Inflammatory macrophage treated with lipopolysaccharide for 1 hour (primary cell): ENCODE data around the gene ERLIN1.

Experiments used
- DNase-seq, 2 donors: peaks; one replicate each; pipeline ENCODE4 v3.0.0-alpha.2; 2020 to 2022

ERLIN1 gene

DNA sequence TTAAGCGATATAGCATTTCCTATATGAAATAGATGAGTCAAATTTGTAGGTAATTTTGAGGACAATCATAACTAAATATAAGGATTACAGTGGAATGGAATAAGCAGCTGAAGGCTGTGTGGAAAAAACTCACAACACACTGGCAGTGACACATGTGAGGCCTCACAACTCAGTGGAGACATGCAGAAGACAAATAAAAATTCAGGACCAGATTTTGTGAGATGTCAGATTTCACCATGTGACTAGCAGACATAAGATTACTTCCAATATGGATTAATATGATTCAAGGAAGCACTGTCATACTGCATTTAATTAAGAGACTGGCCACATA lies 17.6 kb downstream of the ERLIN1 start:
- no peak for DNase-seq

DNA sequence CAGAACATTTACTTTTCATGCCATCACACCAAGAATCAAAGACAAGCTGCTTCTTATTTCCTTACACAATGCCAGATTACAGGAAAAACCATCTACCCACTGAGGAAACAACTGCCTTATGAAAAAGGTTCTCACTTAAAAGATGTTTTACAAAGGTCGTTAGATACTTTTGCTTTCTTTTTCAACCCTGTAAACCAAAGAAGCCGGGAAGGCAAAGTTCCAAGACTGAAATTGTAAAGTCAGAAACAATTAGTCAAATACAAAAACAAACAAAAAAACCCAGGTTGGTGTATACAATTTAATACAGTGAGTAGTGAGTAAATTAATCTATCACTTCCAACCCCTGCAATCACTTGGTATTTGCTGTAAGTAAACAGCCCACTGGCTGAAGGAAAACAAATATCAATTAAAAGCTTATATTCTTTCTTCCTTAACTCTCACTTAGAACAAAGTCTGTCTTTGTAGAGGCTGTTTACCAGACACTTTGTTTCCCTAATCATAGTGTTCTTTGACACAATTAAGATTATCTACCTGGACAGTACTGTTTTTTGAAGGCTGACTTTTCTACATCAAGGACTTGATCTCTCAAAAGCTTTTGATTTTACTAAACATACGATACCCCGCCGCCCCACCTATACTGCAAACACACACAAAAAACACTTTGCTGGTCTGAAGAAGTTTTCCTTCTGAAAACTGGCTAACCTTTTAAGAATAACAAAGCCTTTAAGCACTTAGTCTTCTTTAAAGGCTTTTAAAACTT lies 18.1 kb downstream of the ERLIN1 start:
- DNase-seq, result no peak

DNA sequence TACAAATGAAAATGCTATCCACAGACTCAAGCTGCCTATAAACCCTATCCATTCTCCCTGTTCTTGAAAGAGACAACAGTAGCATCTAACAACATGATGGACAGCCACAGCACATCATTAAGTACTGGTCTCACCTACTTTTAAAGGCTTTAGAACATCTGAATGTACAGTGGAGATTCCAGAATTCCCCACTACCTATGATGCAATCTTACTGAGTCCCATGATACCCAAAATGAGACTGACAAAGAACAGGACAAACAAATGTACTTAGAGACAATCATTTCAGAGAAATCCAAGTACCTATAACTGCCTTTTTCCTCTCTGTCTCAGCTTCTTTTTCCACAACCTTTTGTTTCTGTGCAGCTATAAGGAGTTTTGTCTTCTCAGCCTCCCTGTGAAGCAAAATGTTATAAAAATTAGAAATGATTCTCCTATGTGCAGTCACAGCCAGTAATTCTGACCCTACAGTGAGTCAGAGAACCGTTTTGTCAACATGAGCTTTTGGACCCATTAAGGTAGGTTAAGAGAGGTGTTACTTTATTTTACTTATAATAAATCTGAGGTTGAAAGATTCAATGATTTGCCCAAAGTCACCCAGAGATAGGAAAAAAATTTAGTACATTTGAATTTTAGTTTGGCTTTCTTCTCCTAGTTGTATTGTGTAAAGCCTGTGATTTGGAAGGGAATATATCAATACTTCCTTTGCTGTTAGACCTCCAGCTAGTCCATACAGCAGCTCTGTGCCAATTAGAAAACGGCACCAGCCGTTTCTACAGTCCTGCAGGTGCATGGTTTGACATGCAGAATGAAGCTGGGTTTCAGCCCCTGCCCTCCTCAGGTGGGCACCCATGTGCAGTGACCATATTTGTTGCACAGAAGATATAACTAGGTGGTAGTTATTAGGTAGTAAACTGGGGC lies 21.9 kb downstream of the ERLIN1 start:
- peak in 1 of 2 donors; percentile 9 for DNase-seq

DNA sequence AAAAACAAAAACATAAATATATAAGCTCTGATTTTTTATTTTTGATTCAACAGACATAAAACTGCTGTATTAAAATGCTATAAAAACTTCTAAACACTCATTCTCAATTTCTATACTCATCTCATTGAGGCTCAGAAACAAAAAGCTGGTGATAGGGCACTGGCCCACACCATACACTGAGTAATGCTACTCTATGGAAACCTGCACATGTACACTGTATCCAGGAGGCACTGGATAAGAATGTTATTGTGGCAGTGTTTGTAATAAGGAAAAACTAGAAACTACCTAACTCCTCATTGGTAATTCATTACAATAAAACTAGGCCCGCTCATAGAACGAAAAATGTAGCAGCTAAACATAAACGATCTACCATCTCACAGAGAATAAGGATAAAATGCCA lies 23.1 kb downstream of the ERLIN1 start:
- DNase-seq, result no peak

DNA sequence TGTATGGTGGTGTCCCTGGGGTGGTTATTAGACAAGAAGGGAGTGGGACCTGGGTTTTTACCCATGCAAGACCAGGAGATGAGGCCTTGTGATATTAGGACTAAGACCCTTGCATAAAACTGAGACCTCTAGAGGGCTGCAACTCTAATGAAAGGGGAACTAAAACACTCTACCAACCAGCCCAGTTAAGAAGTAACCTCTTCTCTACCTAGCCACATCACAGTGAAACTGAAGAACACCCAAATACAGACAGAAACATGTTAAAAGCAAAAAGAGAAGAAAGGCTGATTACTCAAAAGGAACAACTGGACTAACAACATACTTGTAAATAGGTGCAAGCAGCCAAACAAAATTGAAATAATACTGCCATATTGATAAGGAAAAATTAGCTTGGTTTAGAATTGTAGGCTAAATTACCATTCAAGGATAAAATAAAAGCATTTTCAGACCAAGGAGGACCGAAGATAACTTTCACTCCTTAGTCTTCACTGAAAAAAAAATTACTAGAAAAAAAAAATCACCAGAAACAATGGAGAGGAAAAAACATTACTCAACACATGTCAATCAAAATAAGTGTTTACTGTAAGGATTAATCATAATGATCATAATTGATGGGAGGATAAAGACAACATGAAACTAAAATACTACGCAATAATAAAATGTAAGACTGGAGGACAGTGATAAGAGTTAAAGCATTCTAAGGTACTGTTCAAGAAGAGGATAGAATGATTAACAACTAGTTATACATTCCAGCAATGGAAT lies 27.6 kb downstream of the ERLIN1 start:
- no peak for DNase-seq

DNA sequence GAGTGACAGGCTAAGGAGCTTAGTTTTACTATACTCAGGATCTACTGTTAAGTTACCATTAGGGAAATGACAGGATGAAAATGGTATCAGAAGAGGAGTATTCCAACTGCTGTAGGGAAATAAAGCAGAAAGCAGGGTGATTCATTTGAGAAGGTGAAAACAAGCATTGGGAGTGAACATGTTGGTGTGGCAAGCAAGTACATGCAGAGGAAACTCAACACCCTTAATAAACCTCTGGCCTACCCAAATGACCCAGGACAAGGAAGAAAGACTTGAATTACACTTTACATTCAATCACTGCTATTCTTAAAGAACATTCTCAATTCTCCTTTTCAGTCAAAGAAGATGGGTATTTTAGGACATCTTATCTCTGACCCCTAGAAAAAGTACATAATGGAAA lies 28.7 kb downstream of the ERLIN1 start:
- DNase-seq, result no peak

DNA sequence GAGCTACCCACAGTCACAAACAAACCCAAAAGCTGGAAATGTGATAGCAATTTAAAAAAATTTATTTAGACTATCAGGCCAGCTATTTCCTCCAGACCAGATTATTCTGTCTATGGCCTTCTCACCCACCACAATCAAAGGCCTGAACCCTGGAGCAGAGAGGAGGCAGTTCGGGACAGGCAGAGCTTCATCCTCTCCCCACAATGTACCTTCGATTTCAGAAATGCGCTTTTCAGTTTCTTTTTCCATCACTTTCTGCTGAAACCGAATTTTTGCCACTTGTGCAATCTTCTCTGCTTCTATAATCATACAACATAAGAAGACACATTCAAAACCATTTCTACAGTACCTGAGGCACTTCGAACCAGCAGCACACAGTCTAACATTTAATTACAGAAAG lies 29.9 kb downstream of the ERLIN1 start:
- no peak for DNase-seq

DNA sequence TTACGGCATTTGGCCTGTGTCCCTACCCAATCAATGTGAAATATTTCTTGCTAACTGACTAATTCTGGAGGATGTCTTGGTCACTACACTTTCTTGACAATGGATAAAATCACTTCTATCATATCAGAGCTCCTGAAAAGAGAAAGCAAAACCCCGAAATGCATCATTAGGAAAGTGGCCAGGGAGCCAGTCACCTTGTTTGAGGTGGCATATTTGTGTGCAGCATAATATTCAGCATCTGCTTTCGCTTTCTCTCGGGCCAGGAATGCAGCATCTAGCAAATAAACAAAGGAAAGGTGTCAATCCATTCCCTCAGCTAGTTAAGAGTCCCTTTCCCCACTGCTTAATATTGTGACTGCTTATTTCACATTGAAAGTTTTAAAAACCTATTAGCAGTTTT lies 31.2 kb downstream of the ERLIN1 start:
- DNase-seq, result no peak

DNA sequence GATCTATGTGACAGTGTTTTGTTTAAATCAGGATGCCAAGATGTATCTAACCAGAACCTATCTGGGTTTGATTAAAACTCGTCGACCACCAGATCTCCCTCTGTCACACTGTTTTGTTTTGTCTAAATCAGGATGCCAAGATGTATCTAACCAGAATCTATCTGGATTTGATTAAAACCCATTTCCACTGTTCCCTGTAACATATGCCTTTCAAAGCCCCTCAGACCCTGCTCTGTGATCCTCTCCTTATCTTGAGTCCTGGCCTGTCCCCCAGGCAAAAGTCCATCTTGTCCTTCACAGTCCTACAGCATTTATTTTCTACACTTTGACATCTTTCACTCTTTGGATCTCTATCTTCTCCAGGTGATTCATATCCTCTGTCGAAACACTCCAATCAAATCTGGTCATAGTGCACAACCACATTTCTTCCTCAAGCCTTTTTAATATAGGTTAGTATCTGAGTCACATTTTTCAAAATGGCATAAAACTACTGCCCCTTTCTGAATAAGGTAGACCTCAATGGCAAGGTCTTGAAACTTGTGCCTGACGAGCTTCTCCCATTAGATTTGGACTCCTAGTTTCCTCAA lies 32.5 kb downstream of the ERLIN1 start:
- no peak for DNase-seq

DNA sequence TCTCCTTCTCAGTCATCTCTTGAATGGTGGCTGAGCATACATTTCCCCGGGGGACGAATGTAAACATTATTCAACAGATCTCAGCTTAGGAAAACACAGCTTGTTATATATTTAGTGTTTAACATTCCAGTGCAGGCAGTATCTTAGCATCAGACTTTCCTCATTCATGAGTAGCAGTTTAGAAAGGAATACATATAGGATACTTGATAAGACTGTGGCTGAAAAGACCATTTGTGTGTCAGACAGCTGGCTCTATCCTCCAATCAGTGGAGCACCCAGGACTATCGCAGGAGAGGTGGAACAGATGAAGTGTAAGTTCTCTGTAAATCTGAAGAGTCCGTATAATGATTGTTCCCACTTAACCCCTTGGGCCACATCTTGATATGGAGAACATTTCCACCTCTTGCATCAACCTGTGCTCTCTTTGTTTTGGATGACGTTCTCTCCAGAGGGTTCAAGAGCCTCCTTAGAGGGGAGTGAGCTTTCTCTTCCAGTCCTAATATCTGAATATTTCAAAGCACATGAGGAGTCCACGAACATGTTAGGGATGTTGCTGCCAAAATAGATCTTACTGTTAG lies 34.0 kb downstream of the ERLIN1 start:
- DNase-seq, result no peak

DNA sequence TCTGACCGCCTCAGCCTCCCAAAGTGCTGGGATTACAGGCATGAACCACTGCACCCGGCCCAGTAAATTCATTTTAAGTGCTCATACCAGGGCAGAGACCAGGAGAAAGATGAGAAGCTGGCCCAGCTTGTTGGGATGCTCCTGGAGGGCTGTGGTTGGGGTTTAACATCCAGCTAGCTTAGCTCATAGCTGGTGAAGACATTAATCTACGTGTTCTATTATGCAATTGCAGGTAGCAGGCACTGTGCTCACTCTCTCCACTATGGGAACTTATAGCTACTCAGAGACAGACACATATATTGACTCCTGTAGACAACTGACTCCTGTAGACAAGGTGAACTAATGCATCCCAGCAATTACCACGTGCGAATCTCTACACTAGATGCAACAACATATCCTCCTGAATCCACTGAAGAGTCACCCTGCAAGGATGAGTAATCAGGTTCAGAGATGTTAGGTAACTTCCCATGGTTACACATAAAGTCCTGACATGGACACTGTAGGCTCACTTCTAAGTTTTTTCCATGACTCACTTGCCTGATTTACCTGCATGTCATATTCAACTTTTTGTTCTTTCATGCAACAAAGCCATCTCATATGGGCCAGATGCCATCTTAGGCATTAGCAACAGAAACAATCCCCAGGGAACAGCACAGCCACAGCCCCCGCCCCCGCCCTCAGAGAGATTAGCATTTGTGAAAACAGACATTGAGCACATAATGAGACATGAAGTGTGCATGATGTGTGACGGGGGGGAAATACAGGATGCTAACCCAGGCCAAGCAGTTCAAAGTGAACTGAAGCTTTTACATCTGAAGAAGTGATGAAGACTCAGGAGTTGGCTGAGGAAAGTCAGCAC lies 37.2 kb downstream of the ERLIN1 start:
- peak in 1 of 2 donors; percentile 37 for DNase-seq

DNA sequence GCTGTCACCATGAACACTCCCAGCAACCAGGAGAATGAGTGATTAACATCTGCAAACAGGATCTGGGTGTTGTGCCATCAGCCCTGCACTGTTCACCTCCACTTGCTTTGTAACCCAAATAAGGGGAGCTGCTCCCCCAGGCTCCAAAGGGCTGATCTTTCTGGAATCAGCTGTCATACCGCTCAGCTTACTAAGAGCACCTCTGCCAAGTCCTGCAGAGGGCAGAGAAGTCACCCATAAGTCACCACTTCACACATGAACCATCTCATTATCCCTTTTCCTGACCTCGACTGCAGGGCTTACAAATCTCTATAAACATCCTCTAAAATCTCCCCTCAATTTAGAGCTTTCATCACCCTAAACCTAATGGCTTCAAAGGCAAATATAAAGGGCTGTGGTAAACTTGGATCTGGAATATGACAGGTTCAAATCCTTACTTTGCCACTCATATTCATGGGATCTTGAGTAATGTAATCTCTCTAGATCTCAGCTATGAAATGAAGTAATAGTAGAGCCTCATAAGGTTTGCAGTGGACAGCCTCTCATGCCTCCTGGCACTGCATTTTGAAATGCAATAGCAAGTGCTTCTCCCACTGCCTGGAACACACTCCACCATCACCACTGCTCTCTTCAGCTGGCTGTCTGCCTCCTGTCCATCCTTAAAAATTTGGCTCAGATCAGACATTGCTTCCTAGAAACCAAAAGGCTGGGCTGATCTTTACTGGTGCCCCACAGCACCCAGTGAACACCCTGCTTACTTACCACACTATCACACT lies 38.8 kb downstream of the ERLIN1 start:
- DNase-seq, result no peak

DNA sequence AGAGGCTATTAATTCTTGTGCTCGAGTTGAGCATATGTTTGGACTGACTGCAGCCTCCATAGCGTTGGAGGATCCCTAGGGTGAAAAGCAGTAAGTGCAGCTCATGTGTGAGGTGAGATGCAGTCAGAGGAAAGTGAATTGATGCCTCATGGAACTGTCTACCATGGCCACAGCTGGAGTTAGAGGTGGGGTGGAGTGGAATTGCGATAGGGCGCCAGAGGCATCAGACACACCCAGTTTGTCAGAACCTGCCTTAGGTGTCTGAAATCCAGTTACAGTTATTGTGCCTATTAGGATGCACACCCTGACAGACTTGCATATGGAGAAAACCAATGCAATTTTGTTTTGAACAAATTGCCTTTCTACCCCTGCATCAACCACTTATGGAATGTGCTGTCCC lies 39.4 kb downstream of the ERLIN1 start:
- no peak for DNase-seq

DNA sequence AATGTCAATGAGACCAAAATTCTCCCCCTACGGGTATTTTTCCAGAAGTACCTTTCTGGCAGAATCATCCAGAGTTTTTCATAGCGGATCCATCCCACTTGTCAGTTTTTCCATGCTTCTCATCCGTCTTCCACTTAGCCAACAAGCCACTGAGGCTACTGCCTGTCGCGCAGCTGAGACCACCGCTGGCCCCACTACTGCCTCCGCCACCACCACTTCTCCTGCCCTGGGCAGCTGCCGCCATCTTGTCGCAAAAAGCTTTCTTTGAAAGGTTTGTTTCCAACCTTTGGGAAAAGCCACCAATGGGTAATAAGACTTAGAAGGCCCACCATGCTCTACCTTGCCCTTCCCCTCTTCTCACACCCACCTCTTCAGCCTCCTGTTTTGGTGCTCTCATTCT lies 42.1 kb downstream of the ERLIN1 start:
- no peak for DNase-seq

DNA sequence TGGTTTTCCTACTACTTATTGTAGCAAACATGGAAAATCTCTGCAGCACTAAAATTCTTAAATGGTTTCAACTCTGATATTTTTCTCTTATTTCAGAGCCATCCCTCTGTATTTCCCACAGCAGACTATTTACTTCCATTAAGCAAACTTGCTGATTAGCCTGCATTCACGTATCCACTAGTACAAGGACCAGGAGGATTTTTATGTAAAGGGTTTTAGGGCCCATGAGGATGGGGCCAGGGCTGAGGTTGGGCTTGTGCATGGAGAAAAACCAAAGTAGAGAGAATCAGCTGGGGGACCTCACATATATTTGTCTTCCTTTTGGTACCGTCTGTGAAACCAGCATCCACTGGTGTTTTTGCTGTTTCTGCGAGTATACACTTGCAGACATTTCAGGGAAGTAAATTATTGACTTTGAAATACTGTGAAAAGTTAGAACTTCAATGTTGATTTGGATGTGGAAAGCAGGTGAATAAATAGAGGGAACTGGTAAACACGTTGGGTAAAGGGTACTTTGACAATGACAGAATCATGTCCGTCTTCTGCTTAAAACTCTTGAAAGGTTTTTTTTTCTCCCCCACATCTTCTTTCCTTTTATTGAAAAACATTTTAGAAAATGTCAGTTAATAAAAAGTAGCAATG lies 44.3 kb downstream of the ERLIN1 start:
- DNase-seq, result no peak

DNA sequence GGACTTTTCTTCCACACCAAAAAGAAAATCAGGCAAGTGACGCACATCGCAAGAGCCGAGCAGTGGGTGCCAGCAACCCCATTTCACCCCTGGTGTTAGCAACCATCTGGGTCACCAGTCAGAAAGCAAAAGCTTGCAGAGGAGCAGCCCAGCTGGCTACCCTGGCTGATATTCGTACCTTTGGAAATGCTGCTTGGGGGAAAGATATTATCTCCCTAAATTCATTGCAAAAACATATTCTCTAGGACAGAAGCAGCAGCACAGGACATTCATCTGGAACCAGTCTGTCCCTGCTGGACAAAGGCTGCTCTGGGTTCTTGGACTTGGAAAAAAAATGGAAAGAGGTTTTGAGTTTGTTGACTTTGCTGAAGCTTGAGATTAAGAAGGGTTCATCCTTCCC lies 45.8 kb downstream of the ERLIN1 start:
- no peak for DNase-seq

DNA sequence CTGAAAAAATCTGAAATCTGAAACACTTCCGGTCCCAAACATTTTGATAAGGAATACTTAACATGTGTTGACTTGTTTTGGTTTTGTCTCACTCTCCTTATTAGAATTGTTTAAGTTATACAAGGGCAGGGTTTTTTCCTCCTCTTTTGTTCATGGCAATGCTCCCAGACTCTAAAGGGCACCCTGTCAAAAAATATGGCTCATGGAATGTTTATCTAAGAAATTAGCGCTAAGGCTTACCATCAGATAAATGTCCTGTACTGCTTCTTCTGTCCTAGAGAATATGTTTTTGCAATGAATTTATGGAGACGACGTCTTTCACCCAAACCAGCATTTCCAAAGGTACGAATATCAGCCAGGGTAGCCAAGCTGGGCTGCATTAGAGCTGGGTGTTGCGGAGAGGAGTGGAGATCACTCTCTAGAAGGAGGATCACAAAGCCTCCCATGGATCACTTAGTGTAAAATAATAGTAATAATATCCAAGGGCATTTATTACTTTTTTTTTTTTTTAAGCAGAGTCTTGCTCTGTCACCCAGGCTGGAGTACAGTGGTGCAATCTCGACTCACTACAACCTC lies 46.8 kb downstream of the ERLIN1 start:
- DNase-seq, result no peak

DNA sequence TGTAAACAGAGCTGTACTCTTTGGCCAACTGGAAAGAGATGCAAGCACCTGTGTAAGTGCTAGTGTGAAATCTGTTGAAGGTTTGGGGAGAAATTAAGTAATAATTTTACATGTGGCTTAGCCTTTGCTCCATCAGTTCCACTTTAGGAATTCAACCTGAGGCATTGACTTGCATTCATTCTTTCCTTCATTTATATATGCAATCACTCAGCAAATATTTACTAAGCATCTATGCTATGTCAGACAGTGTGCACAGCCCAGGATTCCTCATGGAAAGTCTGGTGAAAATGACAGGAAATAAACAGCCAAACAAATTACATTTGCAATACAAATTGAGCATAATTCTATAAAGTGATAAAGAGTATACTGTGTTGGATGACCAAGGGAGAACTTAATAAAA lies 50.3 kb downstream of the ERLIN1 start:
- no peak for DNase-seq

DNA sequence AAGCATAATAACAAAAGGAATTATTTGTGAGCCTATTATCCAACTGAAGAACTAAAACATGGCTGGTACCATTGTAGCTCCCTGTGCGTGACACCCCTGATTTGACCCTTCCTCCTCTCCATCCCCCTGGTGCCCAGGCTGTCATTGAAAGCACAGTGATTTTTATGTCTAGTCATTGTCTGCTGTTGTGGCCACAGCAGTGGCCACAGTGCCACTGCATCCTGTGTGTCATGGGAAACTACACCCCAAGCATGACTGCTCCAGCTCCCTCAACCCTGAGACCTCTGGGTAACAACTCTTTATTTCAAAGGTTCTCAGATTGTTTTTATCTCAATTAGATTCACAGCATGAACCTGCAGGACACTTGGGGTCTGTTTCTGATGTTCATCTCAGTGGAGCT lies 52.0 kb downstream of the ERLIN1 start:
- DNase-seq, result no peak

DNA sequence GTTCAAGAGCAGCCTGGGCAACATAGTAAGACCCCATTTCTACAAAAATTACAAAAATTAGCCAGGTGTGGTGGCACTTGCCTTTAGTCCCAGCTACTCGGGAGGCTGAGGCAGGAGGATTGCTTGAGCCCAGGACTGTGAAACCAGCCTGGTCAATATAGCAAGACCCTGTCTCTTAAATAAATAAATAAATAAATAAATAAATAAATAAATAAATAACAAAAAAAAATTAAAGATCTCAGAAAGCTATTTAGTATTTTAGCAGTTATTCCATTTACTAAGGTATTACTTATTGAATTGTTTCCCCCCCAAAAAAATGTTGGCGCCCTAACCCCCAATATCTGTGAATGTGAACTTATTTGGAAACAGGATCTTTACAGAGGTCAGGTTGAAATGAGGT lies 53.4 kb downstream of the ERLIN1 start:
- no peak for DNase-seq
